IMR-90 (cell line): ENCODE data around the gene PRSS2. TPM values are rescaled to one million over a fixed set of nuclear protein-coding genes. Genes with fewer than 3 reads are reported as not detected.

Source experiments
- ATAC-seq: fragments of 200-7000 bp; cut with Tn5 transposase; 2 replicates; pipeline ENCODE4 v1.9.1; 2020; ENCODE audit warnings: low read depth, mild to moderate bottlenecking, moderate library complexity
- BruUV-seq: library from RNA; stranded (reverse); fragments of 400-500 nt; replicated peaks from 2 replicates; lab custom pipeline; 2021; lab: Mats Ljungman, UMichigan
- CTCF ChIA-PET: fragments of 300-600 bp; formaldehyde crosslinking; extraction: SDS; loops from one replicate; lab custom pipeline; 2021; ENCODE audit warnings: antibody characterized with exemption; lab: Yijun Ruan, JAX
- POLR2A ChIA-PET: fragments of 300-600 bp; sonication (Branson Sonifier 250); formaldehyde crosslinking; loops from one replicate; lab custom pipeline; 2022; ENCODE audit warnings: antibody characterized with exemption; ENCODE audit not compliant: unreplicated experiment; lab: Charles Lee
- DNase-seq: peaks from one replicate; pipeline ENCODE4 v3.0.0; 2013
- H2AFZ ChIP-seq: replicated peaks from 2 replicates; pipeline ENCODE3; 2013; ENCODE audit warnings: low read length, mild to moderate bottlenecking; ENCODE audit not compliant: poor library complexity
- H2AK5ac ChIP-seq: 2 replicates; pipeline ENCODE4 v1.6.1; 2013; ENCODE audit warnings: low read depth, low read length, inconsistent platforms
- H2AK9ac ChIP-seq: replicated peaks from 2 replicates; pipeline ENCODE3; 2013; ENCODE audit warnings: mild to moderate bottlenecking, low read depth, low read length, moderate library complexity; ENCODE audit not compliant: poor library complexity
- H2BK120ac ChIP-seq: 2 replicates; pipeline ENCODE4 v1.6.1; 2013; ENCODE audit warnings: low read depth, low read length, inconsistent platforms
- H2BK15ac ChIP-seq: 3 replicates; pipeline ENCODE4 v1.6.1; 2013; ENCODE audit warnings: low read depth, low read length, inconsistent platforms
- H2BK20ac ChIP-seq: 2 replicates; pipeline ENCODE4 v1.6.1; 2013; ENCODE audit warnings: low read depth, mild to moderate bottlenecking, inconsistent platforms, low read length, moderate library complexity
- H2BK5ac ChIP-seq: 2 replicates; pipeline ENCODE4 v1.6.1; 2013; ENCODE audit warnings: mild to moderate bottlenecking, low read depth, low read length, inconsistent platforms; ENCODE audit not compliant: poor library complexity, severe bottlenecking
- H3K14ac ChIP-seq: replicated peaks from 2 replicates; pipeline ENCODE4 v1.6.1; 2013; ENCODE audit warnings: low read depth, low read length, inconsistent platforms
- H3K18ac ChIP-seq: 2 replicates; pipeline ENCODE4 v1.6.1; 2013; ENCODE audit warnings: low read depth, low read length, control low read depth
- H3K23ac ChIP-seq: 2 replicates; pipeline ENCODE4 v1.6.1; 2013; ENCODE audit warnings: low read depth, low read length, inconsistent platforms
- H3K27ac ChIP-seq: 2 replicates; pipeline ENCODE4 v1.5.1; 2013; ENCODE audit warnings: mild to moderate bottlenecking, control low read depth, low read length; ENCODE audit not compliant: insufficient read depth
- H3K27me3 ChIP-seq: 2 replicates; pipeline ENCODE4 v1.6.1; 2013; ENCODE audit warnings: low read length; ENCODE audit not compliant: control insufficient read depth, insufficient read depth
- H3K36me3 ChIP-seq: 2 replicates; pipeline ENCODE4 v1.6.1; 2013; ENCODE audit warnings: low read length, mixed read lengths; ENCODE audit not compliant: control insufficient read depth, insufficient read depth
- H3K4ac ChIP-seq: 2 replicates; pipeline ENCODE4 v1.6.1; 2013; ENCODE audit warnings: low read depth, low read length, inconsistent platforms
- H3K4me1 ChIP-seq: 2 replicates; pipeline ENCODE4 v1.6.1; 2013; ENCODE audit warnings: low read length, mixed read lengths; ENCODE audit not compliant: control insufficient read depth, insufficient read depth
- H3K4me2 ChIP-seq: 2 replicates; pipeline ENCODE4 v1.6.1; 2013; ENCODE audit warnings: low read depth, mild to moderate bottlenecking, control low read depth, low read length, moderate library complexity
- H3K4me3 ChIP-seq: 2 replicates; pipeline ENCODE4 v1.5.1; 2013; ENCODE audit warnings: low read depth, mild to moderate bottlenecking, control low read depth, low read length, moderate library complexity; ENCODE audit not compliant: insufficient read depth
- H3K56ac ChIP-seq: 2 replicates; pipeline ENCODE4 v1.6.1; 2013; ENCODE audit warnings: low read length, inconsistent platforms; ENCODE audit not compliant: insufficient read depth; ENCODE audit errors: extremely low read depth
- H3K79me1 ChIP-seq, 2 experiments: 2 replicates each; pipeline ENCODE4 v1.6.1; 2013; ENCODE audit warnings: low read length in 2 of 2, inconsistent platforms in 1 of 2, low read depth in 1 of 2
- H3K9ac ChIP-seq: 2 replicates; pipeline ENCODE4 v1.6.1; 2013; ENCODE audit warnings: low read depth, low read length, control low read depth
- H3K9me1 ChIP-seq: 2 replicates; pipeline ENCODE4 v1.6.1; 2013; ENCODE audit warnings: low read length, inconsistent platforms; ENCODE audit not compliant: insufficient read depth
- H3K9me3 ChIP-seq: 2 replicates; pipeline ENCODE4 v1.6.1; 2013; ENCODE audit warnings: low read length; ENCODE audit not compliant: control insufficient read depth, insufficient read depth
- H4K20me1 ChIP-seq: 2 replicates; pipeline ENCODE4 v1.6.1; 2013; ENCODE audit warnings: low read length, inconsistent platforms; ENCODE audit not compliant: insufficient read depth
- H4K5ac ChIP-seq: 2 replicates; pipeline ENCODE4 v1.6.1; 2013; ENCODE audit warnings: mild to moderate bottlenecking, low read depth, low read length, control low read depth
- H4K8ac ChIP-seq, 2 experiments: 2 replicates each; pipeline ENCODE4 v1.6.1; 2013; ENCODE audit warnings: low read depth in 2 of 2, low read length in 2 of 2, control low read depth in 1 of 2, inconsistent platforms in 1 of 2
- H4K91ac ChIP-seq: 2 replicates; pipeline ENCODE4 v1.6.1; 2013; ENCODE audit warnings: low read depth, low read length, inconsistent platforms; ENCODE audit not compliant: insufficient read depth
- MAFK ChIP-seq: IDR thresholded peaks from 2 replicates; pipeline ENCODE4 v1.6.1; 2012; ENCODE audit warnings: low read depth, low read length, improper control_type of control experiment
- RFX5 ChIP-seq: IDR thresholded peaks from 2 replicates; pipeline ENCODE4 v1.8.0; 2012; ENCODE audit warnings: low read depth, mild to moderate bottlenecking, low read length, moderate library complexity
- SMC3 ChIP-seq: fragments of 150-350 bp; IDR thresholded peaks from 2 replicates; pipeline ENCODE4 v1.6.1; 2016; ENCODE audit warnings: low read depth, mild to moderate bottlenecking, antibody characterized with exemption, low read length, moderate library complexity
- WGBS, 2 experiments: methylation state at CpG; one replicate each; pipeline versions ENCODE4 v1.1.5 to v1.1.7; 2013; ENCODE audit warnings: missing lambda C conversion rate in 2 of 2; ENCODE audit not compliant: insufficient read length in 1 of 2; ENCODE audit errors: extremely low coverage in 2 of 2; 5-methylcytosine and 5-hydroxymethylcytosine counted together
- dilution Hi-C: fragments of 300-500 bp; cut with HindIII; formaldehyde crosslinking; loops from one replicate; pipeline ENCODE4 v1.14.3; 2018; ENCODE audit warnings: low sequenced_read_pairs; ENCODE audit not compliant: unreplicated experiment
- in situ Hi-C: fragments of 300-500 bp; cut with MboI; formaldehyde crosslinking; loops from 3 replicates; pipeline ENCODE4 v1.14.3; 2019; ENCODE audit warnings: low sequenced_read_pairs, inconsistent platforms, mixed read lengths
- intact Hi-C: fragments of 100-400 bp; cut with micrococcal nuclease; formaldehyde crosslinking; loops from 2 replicates; pipeline ENCODE4 v1.10.0; 2022
- polyA plus RNA-seq, 3 experiments: library from polyadenylated mRNA; depleted of rRNA; stranded (reverse); fragments of >200 nt; gene quantifications; 2 replicates each; pipeline ENCODE4 v1.2.3, GENCODE V29; 2012; ENCODE audit warnings: low replicate concordance in 1 of 3
- total RNA-seq: library from RNA; depleted of rRNA; stranded (reverse); fragments of >200 nt; gene quantifications from 2 replicates; pipeline ENCODE4 v1.2.3, GENCODE V29; 2012
- TF ChIP-seq, protein P1 (sequence below): conservative IDR thresholded peaks from 2 replicates; pipeline ENCODE4 v1.5.1; 2012; ENCODE audit warnings: mild to moderate bottlenecking, low read depth, low read length, improper control_type of control experiment

Gene PRSS2
- total and polyA plus RNA-seq, 2 of the 4 experiments (the other 2 are of a cell fraction) = not detected

DNA sequence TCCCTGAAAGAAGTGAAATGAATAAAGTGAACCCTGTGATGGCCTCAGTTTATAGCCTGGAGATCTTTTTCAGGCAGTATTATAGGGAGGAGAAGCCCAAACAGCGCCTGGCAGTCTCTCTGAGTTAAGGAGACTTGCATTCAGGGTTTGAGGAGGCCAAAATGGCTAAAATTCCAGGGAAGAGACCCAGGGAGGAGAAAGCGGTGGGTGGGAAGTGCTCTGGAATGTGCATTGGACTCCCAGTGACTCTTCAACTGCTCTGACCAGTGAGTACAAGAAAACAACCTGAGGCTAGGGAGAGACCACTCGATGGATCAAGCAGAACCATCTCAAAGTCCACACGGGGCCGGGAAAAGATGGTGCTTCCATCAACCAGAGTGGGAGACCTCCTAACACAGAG lies 48.8 kb downstream of the PRSS2 start:
- no peak overlapping the region for H3K56ac ChIP-seq
- no peak overlapping the region for H4K91ac ChIP-seq
- intact Hi-C loops = no loop called here

More for the DNA sequence above, 48.8 kb downstream of the PRSS2 start:
- ATAC-seq = no peak
- BruUV-seq = no TSS peak
- dilution Hi-C loops (no loop called here), in situ Hi-C loops (no loop called here)
- WGBS, 2 experiments = 60% methylated on average over 1 of the region's 5 CpGs; no CpG with 5 or more reads in 1 of the 2 experiments
- Histone ChIP-seq H3K23ac (no peak overlapping the region), H4K8ac (no peak overlapping the region), H3K36me3 (no peaks in the 10 kb centered on the region), H3K9me1 (no peaks in the 10 kb centered on the region), H3K4me2 (no peak overlapping the region), H2AFZ (no peak overlapping the region), H3K27ac (no peak overlapping the region), H3K4me1 (no peaks in the 10 kb centered on the region), H2AK5ac (no peak overlapping the region), H3K4me3 (no peak overlapping the region), H2BK120ac (no peak overlapping the region), H2BK20ac (no peak overlapping the region), H3K9me3 (no peaks in the 10 kb centered on the region), H4K5ac (no peak overlapping the region), H3K27me3 (peaks cover 4% of the 10 kb centered on the region), H2BK15ac (no peak overlapping the region), H3K14ac (no peak overlapping the region), H3K79me1 (no peaks in the 10 kb centered on the region), H3K4ac (no peak overlapping the region), H2BK5ac (no peak overlapping the region), H2AK9ac (no peak overlapping the region), H3K9ac (no peak overlapping the region), H4K20me1 (no peaks in the 10 kb centered on the region), H3K18ac (no peak overlapping the region)
- ChIA-PET POLR2A (no interaction called here), CTCF (no interaction called here)
- TF ChIP-seq RFX5 = no peak
- TF ChIP-seq MAFK = no peak
- TF ChIP-seq, protein P1, sequence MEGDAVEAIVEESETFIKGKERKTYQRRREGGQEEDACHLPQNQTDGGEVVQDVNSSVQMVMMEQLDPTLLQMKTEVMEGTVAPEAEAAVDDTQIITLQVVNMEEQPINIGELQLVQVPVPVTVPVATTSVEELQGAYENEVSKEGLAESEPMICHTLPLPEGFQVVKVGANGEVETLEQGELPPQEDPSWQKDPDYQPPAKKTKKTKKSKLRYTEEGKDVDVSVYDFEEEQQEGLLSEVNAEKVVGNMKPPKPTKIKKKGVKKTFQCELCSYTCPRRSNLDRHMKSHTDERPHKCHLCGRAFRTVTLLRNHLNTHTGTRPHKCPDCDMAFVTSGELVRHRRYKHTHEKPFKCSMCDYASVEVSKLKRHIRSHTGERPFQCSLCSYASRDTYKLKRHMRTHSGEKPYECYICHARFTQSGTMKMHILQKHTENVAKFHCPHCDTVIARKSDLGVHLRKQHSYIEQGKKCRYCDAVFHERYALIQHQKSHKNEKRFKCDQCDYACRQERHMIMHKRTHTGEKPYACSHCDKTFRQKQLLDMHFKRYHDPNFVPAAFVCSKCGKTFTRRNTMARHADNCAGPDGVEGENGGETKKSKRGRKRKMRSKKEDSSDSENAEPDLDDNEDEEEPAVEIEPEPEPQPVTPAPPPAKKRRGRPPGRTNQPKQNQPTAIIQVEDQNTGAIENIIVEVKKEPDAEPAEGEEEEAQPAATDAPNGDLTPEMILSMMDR = no peak
- TF ChIP-seq SMC3 = no peak
- DNase-seq = no peak
